ENCODE measurements around the gene TDRD12.
"Not testable (repeated sequence)": the region's sequence is repeated elsewhere in the genome, so short reads cannot be mapped to it uniquely, and the experiment has no call there.

Gene TDRD12

GRCh38 chr19:32819419-32820400 is 100.1 kb downstream of the TDRD12 start:
- no peak for DNase-seq
- in situ Hi-C loops (cut with HindIII; ENCODE audit: low pct_ligation_motif_present, low pct_unique_long_range_greater_than_20kb, low sequenced_read_pairs): no loop called here

GRCh38 chr19:32822916-32823746 is 103.6 kb downstream of the TDRD12 start:
- in situ Hi-C loops (cut with HindIII; ENCODE audit: low pct_ligation_motif_present, low pct_unique_long_range_greater_than_20kb, low sequenced_read_pairs): no loop called here
- DNase-seq: no peak

- DNase-seq: no peak
- in situ Hi-C loops (cut with HindIII; ENCODE audit: low pct_ligation_motif_present, low pct_unique_long_range_greater_than_20kb, low sequenced_read_pairs): no loop called here
These were observed 104.2 kb downstream of the TDRD12 start for GRCh38 chr19:32823747-32824102.

- DNase-seq: no peak
- in situ Hi-C loops (cut with HindIII; ENCODE audit: low pct_ligation_motif_present, low pct_unique_long_range_greater_than_20kb, low sequenced_read_pairs): no loop called here
These were observed 104.7 kb downstream of the TDRD12 start for GRCh38 chr19:32824191-32824751.

GRCh38 chr19:32824916-32825608 is 105.5 kb downstream of the TDRD12 start:
- in situ Hi-C loops (cut with HindIII; ENCODE audit: low pct_ligation_motif_present, low pct_unique_long_range_greater_than_20kb, low sequenced_read_pairs): no loop called here
- DNase-seq: no peak

- no peak for DNase-seq
- in situ Hi-C loops (cut with HindIII; ENCODE audit: low pct_ligation_motif_present, low pct_unique_long_range_greater_than_20kb, low sequenced_read_pairs): no loop called here
These were observed 108.6 kb downstream of the TDRD12 start for GRCh38 chr19:32828139-32828538.

- in situ Hi-C loops (cut with HindIII; ENCODE audit: low pct_ligation_motif_present, low pct_unique_long_range_greater_than_20kb, low sequenced_read_pairs): no loop called here
- DNase-seq: no peak
These were observed 109.2 kb downstream of the TDRD12 start for GRCh38 chr19:32828643-32829344.

- in situ Hi-C loops (cut with HindIII; ENCODE audit: low pct_ligation_motif_present, low pct_unique_long_range_greater_than_20kb, low sequenced_read_pairs): no loop called here
These were observed 109.9 kb downstream of the TDRD12 start for GRCh38 chr19:32829345-32829896.

GRCh38 chr19:32830231-32831014 is 110.9 kb downstream of the TDRD12 start:
- peak; percentile 90 for DNase-seq
- in situ Hi-C loops (cut with HindIII; ENCODE audit: low pct_ligation_motif_present, low pct_unique_long_range_greater_than_20kb, low sequenced_read_pairs): no loop called here

More at GRCh38 chr19:32829345-32829896, 109.9 kb downstream of the TDRD12 start:
- DNase-seq: no peak

GRCh38 chr19:32831611-32832010 is 112.0 kb downstream of the TDRD12 start:
- in situ Hi-C loops (cut with HindIII; ENCODE audit: low pct_ligation_motif_present, low pct_unique_long_range_greater_than_20kb, low sequenced_read_pairs): no loop called here
- no peak for DNase-seq

- in situ Hi-C loops (cut with HindIII; ENCODE audit: low pct_ligation_motif_present, low pct_unique_long_range_greater_than_20kb, low sequenced_read_pairs); DNase-seq: not testable (repeated sequence)
These were observed 112.5 kb downstream of the TDRD12 start for GRCh38 chr19:32832094-32832493.

GRCh38 chr19:32832825-32833224 is 113.3 kb downstream of the TDRD12 start:
- in situ Hi-C loops (cut with HindIII; ENCODE audit: low pct_ligation_motif_present, low pct_unique_long_range_greater_than_20kb, low sequenced_read_pairs); DNase-seq: not testable (repeated sequence)

- DNase-seq; in situ Hi-C loops (cut with HindIII; ENCODE audit: low pct_ligation_motif_present, low pct_unique_long_range_greater_than_20kb, low sequenced_read_pairs): not testable (repeated sequence)
These were observed 113.8 kb downstream of the TDRD12 start for GRCh38 chr19:32833388-32833787.

GRCh38 chr19:32837531-32837930 is 118.0 kb downstream of the TDRD12 start:
- in situ Hi-C loops (cut with HindIII; ENCODE audit: low pct_ligation_motif_present, low pct_unique_long_range_greater_than_20kb, low sequenced_read_pairs): no loop called here
- DNase-seq: no peak

GRCh38 chr19:32842061-32842460 is 122.5 kb downstream of the TDRD12 start:
- in situ Hi-C loops (cut with HindIII; ENCODE audit: low pct_ligation_motif_present, low pct_unique_long_range_greater_than_20kb, low sequenced_read_pairs): no loop called here
- no peak for DNase-seq

GRCh38 chr19:32843716-32844245 is 124.2 kb downstream of the TDRD12 start:
- in situ Hi-C loops (cut with HindIII; ENCODE audit: low pct_ligation_motif_present, low pct_unique_long_range_greater_than_20kb, low sequenced_read_pairs): no loop called here
- no peak for DNase-seq

GRCh38 chr19:32848035-32848434 is 128.5 kb downstream of the TDRD12 start:
- DNase-seq; in situ Hi-C loops (cut with HindIII; ENCODE audit: low pct_ligation_motif_present, low pct_unique_long_range_greater_than_20kb, low sequenced_read_pairs): not testable (repeated sequence)
